A673 (cell line): Measurements from ENCODE around the gene SERINC4. TPM values are rescaled to one million over a fixed set of nuclear protein-coding genes. Genes with fewer than 3 reads are reported as not detected.

Source experiments
- BruUV-seq: library from RNA; stranded (reverse); fragments of 400-500 nt; replicated peaks from 2 replicates; lab custom pipeline; 2021; lab: Mats Ljungman, UMichigan
- CTCF ChIA-PET: fragments of 300-600 bp; sonication (Branson Sonifier 250); formaldehyde crosslinking; loops from one replicate; lab custom pipeline; 2022; ENCODE audit warnings: antibody characterized with exemption; lab: Charles Lee
- POLR2A ChIA-PET: fragments of 300-600 bp; sonication (Branson Sonifier 250); formaldehyde crosslinking; loops from one replicate; lab custom pipeline; 2022; ENCODE audit warnings: antibody characterized with exemption; ENCODE audit not compliant: low non-redundant PET; lab: Charles Lee
- DNase-seq: peaks from one replicate; pipeline ENCODE4 v3.0.0-alpha.2; 2015; ENCODE audit warnings: low spot score
- H3K27ac ChIP-seq: fragments of 200-600 bp; sonication (generic); 2 replicates; pipeline ENCODE4 v1.5.1; 2016; ENCODE audit warnings: mixed run types, low read depth, mild to moderate bottlenecking, mixed read lengths, antibody characterized with exemption, low read length; ENCODE audit not compliant: poor library complexity, severe bottlenecking
- H3K27me3 ChIP-seq: fragments of 200-600 bp; sonication (generic); replicated peaks from 2 replicates; pipeline ENCODE4 v1.6.1; 2017; ENCODE audit warnings: mixed run types, low read depth, mild to moderate bottlenecking, mixed read lengths, antibody characterized with exemption, low read length; ENCODE audit not compliant: insufficient read depth, poor library complexity
- H3K36me3 ChIP-seq: fragments of 200-600 bp; sonication (generic); 2 replicates; pipeline ENCODE4 v1.6.1; 2016; ENCODE audit warnings: mixed run types, mild to moderate bottlenecking, mixed read lengths, antibody characterized with exemption, low read length; ENCODE audit not compliant: insufficient read depth, poor library complexity, severe bottlenecking
- H3K4me1 ChIP-seq: fragments of 200-600 bp; sonication (generic); 2 replicates; pipeline ENCODE4 v1.6.1; 2017; ENCODE audit warnings: mixed run types, mild to moderate bottlenecking, mixed read lengths, antibody characterized with exemption, low read length; ENCODE audit not compliant: insufficient read depth, poor library complexity, severe bottlenecking
- H3K4me3 ChIP-seq: fragments of 200-600 bp; sonication (generic); 2 replicates; pipeline ENCODE4 v1.5.1; 2016; ENCODE audit warnings: low read depth, mixed run types, mild to moderate bottlenecking, mixed read lengths, low read length; ENCODE audit not compliant: poor library complexity, severe bottlenecking
- H3K9me3 ChIP-seq: fragments of 200-600 bp; sonication (generic); 2 replicates; pipeline ENCODE4 v1.6.1; 2016; ENCODE audit warnings: mixed run types, low read depth, mild to moderate bottlenecking, mixed read lengths, antibody characterized with exemption, low read length; ENCODE audit not compliant: poor library complexity, severe bottlenecking
- CTCF ChIP-seq: fragments of 300-800, 200-600 bp; sonication (generic); conservative IDR thresholded peaks from 2 replicates; pipeline ENCODE4 v1.5.1; 2017; ENCODE audit warnings: low read depth, mild to moderate bottlenecking, antibody characterized with exemption, low read length, moderate library complexity, mixed read lengths
- EZH2 ChIP-seq: fragments of 200-600 bp; sonication (generic); IDR thresholded peaks from 2 replicates; pipeline ENCODE4 v1.6.1; 2017; ENCODE audit warnings: borderline replicate concordance, low read depth, mild to moderate bottlenecking, mixed read lengths, antibody characterized with exemption, low read length; ENCODE audit not compliant: poor library complexity, severe bottlenecking
- intact Hi-C: fragments of 100-400 bp; cut with micrococcal nuclease; formaldehyde crosslinking; loops from one replicate; pipeline ENCODE4 v1.10.0; 2022; ENCODE audit not compliant: unreplicated experiment
- total RNA-seq: library from RNA; stranded (reverse); gene quantifications from 2 replicates; pipeline ENCODE4 v1.2.3, GENCODE V29; 2021

The SERINC4 gene
- total RNA-seq, 1 experiment from 2014 or later, result not detected

GRCh38 chr15:43795997-43796396, 4.0 kb downstream of the SERINC4 start:
- Histone ChIP-seq H3K27ac (no peak overlapping the region), H3K9me3 (no peaks in the 10 kb centered on the region), H3K36me3 (peaks cover 47% of the 10 kb centered on the region), H3K4me3 (no peak overlapping the region), H3K27me3 (no peaks in the 10 kb centered on the region), H3K4me1 (peaks cover 13% of the 10 kb centered on the region)
- TF ChIP-seq EZH2 (no peak), CTCF (no peak)
- BruUV-seq, result no TSS peak
- DNase-seq, result no peak
- CTCF ChIA-PET, result no interaction called here
- intact Hi-C loops, result no loop called here
- POLR2A ChIA-PET, result no interaction called here

GRCh38 chr15:43795197-43795596, 4.8 kb downstream of the SERINC4 start:
- Histone ChIP-seq H3K36me3 (peaks cover 47% of the 10 kb centered on the region), H3K27ac (peak overlapping the region; percentile 43), H3K4me3 (no peak overlapping the region), H3K4me1 (peaks cover 13% of the 10 kb centered on the region), H3K27me3 (no peaks in the 10 kb centered on the region), H3K9me3 (no peaks in the 10 kb centered on the region)
- ChIA-PET CTCF (no interaction called here), POLR2A (no interaction called here)
- intact Hi-C loops, result no loop called here
- BruUV-seq, result no TSS peak
- no peak for DNase-seq
- TF ChIP-seq CTCF, result no peak

GRCh38 chr15:43794269-43795037, 5.6 kb downstream of the SERINC4 start:
- H3K9me3 ChIP-seq, result no peaks in the 10 kb centered on the region
- no peaks in the 10 kb centered on the region for H3K27me3 ChIP-seq
- intact Hi-C loops, result no loop called here
- ChIA-PET CTCF (no interaction called here), POLR2A (no interaction called here)
- TF ChIP-seq CTCF (no peak), EZH2 (no peak)
- BruUV-seq, result no TSS peak
- H3K4me1 ChIP-seq, result peaks cover 13% of the 10 kb centered on the region
- H3K4me3 ChIP-seq, result no peak overlapping the region
- peaks cover 40% of the 10 kb centered on the region for H3K36me3 ChIP-seq
- H3K27ac ChIP-seq, result peak overlapping the region; percentile 43
- DNase-seq, result no peak
